ENCODE data around the gene ASIC2.

ASIC2 gene

DNA sequence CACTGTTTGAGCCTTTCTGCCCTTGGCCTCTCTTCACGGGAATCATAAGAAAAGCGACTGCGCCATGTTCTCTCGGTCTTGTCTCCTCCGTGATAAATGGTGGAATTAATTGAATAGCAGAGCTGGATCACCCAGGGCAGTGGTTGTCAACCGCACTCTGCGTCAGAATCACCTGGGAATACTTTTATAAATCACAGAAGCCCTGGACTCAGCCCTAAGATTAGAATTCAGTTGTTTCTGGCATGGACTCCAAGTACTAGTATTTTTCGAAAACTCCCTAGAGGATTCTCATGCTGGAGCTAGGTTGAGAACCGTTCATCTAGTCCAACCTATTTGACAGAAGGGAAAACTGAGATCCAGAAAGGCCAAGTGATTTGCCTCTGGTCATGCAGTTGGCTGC, 237.3 kb downstream of the ASIC2 start:
- Histone ChIP-seq H3K4me1 (ENCODE audit: insufficient read depth, low read length) (no peaks in the 10 kb centered on the region), H3K9me3 (ENCODE audit: insufficient read depth, low read depth, low read length) (no peaks in the 10 kb centered on the region), H3K4me3 (ENCODE audit: low read length) (no peak overlapping the region), H3K36me3 (ENCODE audit: insufficient read depth, low read length) (no peaks in the 10 kb centered on the region), H3K27ac (ENCODE audit: low read depth, low read length) (no peak overlapping the region), H3K27me3 (ENCODE audit: insufficient read depth, low read length) (no peaks in the 10 kb centered on the region), H3K9ac (ENCODE audit: low read depth, low read length) (no peak overlapping the region)
- 95% methylated on average over 9 of the region's 9 CpGs for WGBS

GRCh38 chr17:33055171-33055611, 237.9 kb downstream of the ASIC2 start:
- Histone ChIP-seq H3K36me3 (ENCODE audit: insufficient read depth, low read length) (no peaks in the 10 kb centered on the region), H3K4me1 (ENCODE audit: insufficient read depth, low read length) (no peaks in the 10 kb centered on the region), H3K4me3 (ENCODE audit: low read length) (no peak overlapping the region), H3K9me3 (ENCODE audit: insufficient read depth, low read depth, low read length) (no peaks in the 10 kb centered on the region), H3K27ac (ENCODE audit: low read depth, low read length) (no peak overlapping the region), H3K9ac (ENCODE audit: low read depth, low read length) (no peak overlapping the region), H3K27me3 (ENCODE audit: insufficient read depth, low read length) (no peaks in the 10 kb centered on the region)
- 90% methylated on average over 9 of the region's 9 CpGs for WGBS

- Histone ChIP-seq H3K27me3 (ENCODE audit: insufficient read depth, low read length) (no peaks in the 10 kb centered on the region), H3K9me3 (ENCODE audit: insufficient read depth, low read depth, low read length) (no peaks in the 10 kb centered on the region), H3K27ac (ENCODE audit: low read depth, low read length) (no peak overlapping the region), H3K36me3 (ENCODE audit: insufficient read depth, low read length) (no peaks in the 10 kb centered on the region), H3K4me3 (ENCODE audit: low read length) (no peak overlapping the region), H3K4me1 (ENCODE audit: insufficient read depth, low read length) (no peaks in the 10 kb centered on the region), H3K9ac (ENCODE audit: low read depth, low read length) (no peak overlapping the region)
- WGBS = 100% methylated on average over 5 of the region's 5 CpGs
Measured at GRCh38 chr17:33054412-33054811, 238.7 kb downstream of the ASIC2 start.

DNA sequence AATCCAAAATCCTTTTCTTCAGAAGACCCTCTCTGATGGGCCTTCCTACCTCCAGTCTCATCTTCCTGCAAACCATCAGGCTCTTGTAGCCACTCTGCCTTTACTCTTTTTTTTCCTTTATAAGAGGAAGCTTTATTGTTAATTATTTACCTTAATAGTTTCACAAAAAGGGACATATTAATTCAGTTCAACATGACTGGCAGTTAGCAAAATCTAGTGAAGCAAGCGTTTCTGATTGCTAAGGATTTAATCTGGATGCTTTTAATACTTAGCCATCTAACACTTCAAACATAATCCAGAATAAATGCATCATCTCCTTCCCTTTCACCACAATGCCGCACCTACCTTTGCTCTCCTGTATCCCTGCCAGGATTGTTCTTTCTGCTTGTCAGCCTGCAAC, 239.4 kb downstream of the ASIC2 start:
- 93% methylated on average over 2 of the region's 2 CpGs for WGBS
- Histone ChIP-seq H3K4me1 (ENCODE audit: insufficient read depth, low read length) (no peaks in the 10 kb centered on the region), H3K4me3 (ENCODE audit: low read length) (no peak overlapping the region), H3K9me3 (ENCODE audit: insufficient read depth, low read depth, low read length) (no peaks in the 10 kb centered on the region), H3K36me3 (ENCODE audit: insufficient read depth, low read length) (no peaks in the 10 kb centered on the region), H3K9ac (ENCODE audit: low read depth, low read length) (no peak overlapping the region), H3K27ac (ENCODE audit: low read depth, low read length) (no peak overlapping the region), H3K27me3 (ENCODE audit: insufficient read depth, low read length) (no peaks in the 10 kb centered on the region)

GRCh38 chr17:33052856-33053255, 240.2 kb downstream of the ASIC2 start:
- Histone ChIP-seq H3K27me3 (ENCODE audit: insufficient read depth, low read length) (no peaks in the 10 kb centered on the region), H3K27ac (ENCODE audit: low read depth, low read length) (no peak overlapping the region), H3K9me3 (ENCODE audit: insufficient read depth, low read depth, low read length) (no peaks in the 10 kb centered on the region), H3K4me3 (ENCODE audit: low read length) (no peak overlapping the region), H3K36me3 (ENCODE audit: insufficient read depth, low read length) (no peaks in the 10 kb centered on the region), H3K4me1 (ENCODE audit: insufficient read depth, low read length) (no peaks in the 10 kb centered on the region), H3K9ac (ENCODE audit: low read depth, low read length) (no peak overlapping the region)
- 95% methylated on average over 2 of the region's 4 CpGs for WGBS

GRCh38 chr17:33050611-33051140, 242.4 kb downstream of the ASIC2 start:
- no peak overlapping the region for H3K4me3 ChIP-seq (ENCODE audit: low read length)
- no peaks in the 10 kb centered on the region for H3K4me1 ChIP-seq (ENCODE audit: insufficient read depth, low read length)
- 56% methylated on average over 1 of the region's 1 CpG for WGBS

GRCh38 chr17:33049781-33050414, 243.2 kb downstream of the ASIC2 start:
- Histone ChIP-seq H3K27me3 (ENCODE audit: insufficient read depth, low read length) (no peaks in the 10 kb centered on the region), H3K9ac (ENCODE audit: low read depth, low read length) (no peak overlapping the region), H3K36me3 (ENCODE audit: insufficient read depth, low read length) (no peaks in the 10 kb centered on the region), H3K9me3 (ENCODE audit: insufficient read depth, low read depth, low read length) (no peaks in the 10 kb centered on the region), H3K4me3 (ENCODE audit: low read length) (no peak overlapping the region), H3K4me1 (ENCODE audit: insufficient read depth, low read length) (no peaks in the 10 kb centered on the region), H3K27ac (ENCODE audit: low read depth, low read length) (no peak overlapping the region)
- WGBS = 72% methylated on average over 11 of the region's 11 CpGs

More at GRCh38 chr17:33050611-33051140, 242.4 kb downstream of the ASIC2 start:
- H3K36me3 ChIP-seq (ENCODE audit: insufficient read depth, low read length) = no peaks in the 10 kb centered on the region
- H3K9ac ChIP-seq (ENCODE audit: low read depth, low read length) = no peak overlapping the region
- no peaks in the 10 kb centered on the region for H3K9me3 ChIP-seq (ENCODE audit: insufficient read depth, low read depth, low read length)
- H3K27me3 ChIP-seq (ENCODE audit: insufficient read depth, low read length) = no peaks in the 10 kb centered on the region
- H3K27ac ChIP-seq (ENCODE audit: low read depth, low read length) = no peak overlapping the region

- no peak overlapping the region for H3K9ac ChIP-seq (ENCODE audit: low read depth, low read length)
- H3K36me3 ChIP-seq (ENCODE audit: insufficient read depth, low read length) = no peaks in the 10 kb centered on the region
- H3K27ac ChIP-seq (ENCODE audit: low read depth, low read length) = no peak overlapping the region
- WGBS = 78% methylated on average over 9 of the region's 10 CpGs
- H3K4me1 ChIP-seq (ENCODE audit: insufficient read depth, low read length) = no peaks in the 10 kb centered on the region
- H3K27me3 ChIP-seq (ENCODE audit: insufficient read depth, low read length) = no peaks in the 10 kb centered on the region
- no peaks in the 10 kb centered on the region for H3K9me3 ChIP-seq (ENCODE audit: insufficient read depth, low read depth, low read length)
- H3K4me3 ChIP-seq (ENCODE audit: low read length) = no peak overlapping the region
Measured at GRCh38 chr17:33046361-33047255, 246.5 kb downstream of the ASIC2 start.

DNA sequence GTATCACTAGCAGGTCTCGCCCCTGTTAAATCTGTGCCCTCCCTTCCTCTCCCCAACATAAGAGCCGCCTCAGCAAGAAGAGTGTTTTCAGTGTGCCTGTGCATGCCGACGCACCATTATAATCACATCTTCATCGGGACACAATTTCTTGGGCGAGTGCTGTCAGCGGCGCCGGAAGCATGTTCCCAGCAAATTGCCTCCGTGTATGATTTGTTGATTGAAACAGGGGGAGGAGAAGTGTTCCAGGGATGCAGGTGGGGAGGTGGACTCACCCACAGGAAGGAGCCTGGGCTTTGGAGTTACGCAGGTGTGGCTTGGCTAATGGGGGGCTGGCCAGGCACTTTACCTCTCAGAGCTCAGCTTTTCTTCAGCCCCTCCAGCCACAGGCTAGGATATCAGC, 247.9 kb downstream of the ASIC2 start:
- H3K9ac ChIP-seq (ENCODE audit: low read depth, low read length) = no peak overlapping the region
- no peaks in the 10 kb centered on the region for H3K4me1 ChIP-seq (ENCODE audit: insufficient read depth, low read length)
- H3K36me3 ChIP-seq (ENCODE audit: insufficient read depth, low read length) = no peaks in the 10 kb centered on the region
- H3K27me3 ChIP-seq (ENCODE audit: insufficient read depth, low read length) = peaks cover 3% of the 10 kb centered on the region; the same call in 1 of the 2 replicates
- WGBS = 95% methylated on average over 11 of the region's 11 CpGs
- H3K9me3 ChIP-seq (ENCODE audit: insufficient read depth, low read depth, low read length) = no peaks in the 10 kb centered on the region
- H3K27ac ChIP-seq (ENCODE audit: low read depth, low read length) = no peak overlapping the region
- no peak overlapping the region for H3K4me3 ChIP-seq (ENCODE audit: low read length)

GRCh38 chr17:33044771-33045170, 248.3 kb downstream of the ASIC2 start:
- peaks cover 5% of the 10 kb centered on the region; the same call in 1 of the 2 replicates for H3K27me3 ChIP-seq (ENCODE audit: insufficient read depth, low read length)
- H3K4me1 ChIP-seq (ENCODE audit: insufficient read depth, low read length) = no peaks in the 10 kb centered on the region
- no peaks in the 10 kb centered on the region for H3K36me3 ChIP-seq (ENCODE audit: insufficient read depth, low read length)
- WGBS = 94% methylated on average over 3 of the region's 3 CpGs
- H3K27ac ChIP-seq (ENCODE audit: low read depth, low read length) = no peak overlapping the region
- H3K4me3 ChIP-seq (ENCODE audit: low read length) = no peak overlapping the region
- no peak overlapping the region for H3K9ac ChIP-seq (ENCODE audit: low read depth, low read length)
- no peaks in the 10 kb centered on the region for H3K9me3 ChIP-seq (ENCODE audit: insufficient read depth, low read depth, low read length)

DNA sequence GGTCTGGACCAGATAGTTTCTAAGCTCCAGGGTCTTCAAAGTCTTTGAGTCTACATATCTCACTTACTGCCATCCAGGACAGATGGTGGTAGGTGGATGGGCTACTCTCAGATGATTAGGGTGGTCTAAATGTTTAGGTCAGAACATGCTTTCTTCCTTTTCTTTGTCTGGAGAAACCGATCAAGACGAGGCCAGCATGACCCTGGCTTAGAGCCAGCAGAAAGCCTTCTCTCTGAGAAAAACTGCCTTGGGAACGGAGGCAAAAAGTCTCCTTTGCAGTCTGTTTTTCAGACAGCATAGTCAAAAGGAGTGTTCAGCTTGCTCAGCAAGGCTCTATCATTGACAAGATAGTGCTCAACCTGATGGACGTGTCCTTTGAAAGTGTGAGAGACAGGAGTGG, 252.6 kb downstream of the ASIC2 start:
- 86% methylated on average over 4 of the region's 4 CpGs for WGBS
- Histone ChIP-seq H3K9ac (ENCODE audit: low read depth, low read length) (no peak overlapping the region), H3K36me3 (ENCODE audit: insufficient read depth, low read length) (no peaks in the 10 kb centered on the region), H3K9me3 (ENCODE audit: insufficient read depth, low read depth, low read length) (no peaks in the 10 kb centered on the region), H3K4me1 (ENCODE audit: insufficient read depth, low read length) (no peaks in the 10 kb centered on the region), H3K4me3 (ENCODE audit: low read length) (no peak overlapping the region), H3K27ac (ENCODE audit: low read depth, low read length) (no peak overlapping the region), H3K27me3 (ENCODE audit: insufficient read depth, low read length) (peaks cover 9% of the 10 kb centered on the region; the same call in 1 of the 2 replicates)

Data from HUES64 (cell line).